ENCODE measurements around the gene ANKRD12. TPM values are rescaled to one million over a fixed set of nuclear protein-coding genes. Genes with fewer than 3 reads are reported as not detected.

The ANKRD12 gene
- total RNA-seq, 6 donors from 2014 or later = 32.8 to 80.7 (median 65.6) TPM

GRCh38 chr18:9096007-9096371 lies 40.6 kb upstream of the ANKRD12 start:
- Histone ChIP-seq H3K4me3 (no peak overlapping the region), H3K27ac (no peak overlapping the region), H3K9me3 (no peaks in the 10 kb centered on the region), H3K4me1 (peaks cover 0 to 19% (median 7%) of the 10 kb centered on the region in 4 donors), H3K27me3 (no peaks in the 10 kb centered on the region), H3K36me3 (no peaks in the 10 kb centered on the region)
- ATAC-seq (ENCODE audit: low FRiP score in 2 of 2) (no peak), DNase-seq (no peak)
- TF ChIP-seq EP300 (IDR thresholded peaks at IDR 0.05) (no peak), POLR2AphosphoS5 (IDR thresholded peaks at IDR 0.05) (no peak), CTCF (IDR thresholded peaks at IDR 0.05) (no peak), POLR2A (IDR thresholded peaks at IDR 0.05) (no peak)
- 73 to 75% methylated on average over 3 of the region's 3 CpGs for WGBS, 2 donors

- Histone ChIP-seq H3K27me3 (no peaks in the 10 kb centered on the region), H3K4me3 (no peak overlapping the region), H3K4me1 (peaks cover 4 to 26% (median 11%) of the 10 kb centered on the region in 4 donors), H3K9me3 (no peaks in the 10 kb centered on the region), H3K27ac (no peak overlapping the region), H3K36me3 (no peaks in the 10 kb centered on the region)
- ATAC-seq (ENCODE audit: low FRiP score in 2 of 2) = no peak
- WGBS, 2 donors = 67 to 74% methylated on average over 2 of the region's 2 CpGs
- DNase-seq = no peak
- no peak for TF ChIP-seq CTCF (IDR thresholded peaks at IDR 0.05)
- no peak for TF ChIP-seq POLR2AphosphoS5 (IDR thresholded peaks at IDR 0.05)
- TF ChIP-seq EP300 (IDR thresholded peaks at IDR 0.05) = no peak
- TF ChIP-seq POLR2A (IDR thresholded peaks at IDR 0.05) = no peak
Measured at GRCh38 chr18:9096685-9097084, 39.9 kb upstream of the ANKRD12 start.

- Histone ChIP-seq H3K36me3 (no peaks in the 10 kb centered on the region), H3K9me3 (no peaks in the 10 kb centered on the region), H3K27ac (no peak overlapping the region), H3K4me3 (no peak overlapping the region), H3K4me1 (peaks cover 4 to 25% (median 11%) of the 10 kb centered on the region in 4 donors), H3K27me3 (no peaks in the 10 kb centered on the region)
- TF ChIP-seq POLR2AphosphoS5 (IDR thresholded peaks at IDR 0.05) (no peak), POLR2A (IDR thresholded peaks at IDR 0.05) (no peak), CTCF (IDR thresholded peaks at IDR 0.05) (no peak), EP300 (IDR thresholded peaks at IDR 0.05) (no peak)
- no peak for ATAC-seq (ENCODE audit: low FRiP score in 2 of 2)
- DNase-seq = no peak
- 77 to 79% methylated on average over 2 of the region's 2 CpGs for WGBS, 2 donors
Measured at GRCh38 chr18:9097349-9097748, 39.2 kb upstream of the ANKRD12 start.

GRCh38 chr18:9100796-9101195 lies 35.8 kb upstream of the ANKRD12 start:
- DNase-seq = no peak
- H3K36me3 ChIP-seq = peaks cover 0 to 3% (median 0%) of the 10 kb centered on the region in 4 donors
- H3K27me3 ChIP-seq = no peaks in the 10 kb centered on the region
- no peak overlapping the region for H3K4me3 ChIP-seq
- peak overlapping the region in 1 of 4 donors; percentile 98 for H3K27ac ChIP-seq
- no peak for TF ChIP-seq CTCF (IDR thresholded peaks at IDR 0.05)
- no peak for ATAC-seq (ENCODE audit: low FRiP score in 2 of 2)
- WGBS, 2 donors = 99% methylated on average over 3 of the region's 3 CpGs
- H3K4me1 ChIP-seq = peaks cover 24 to 28% (median 25%) of the 10 kb centered on the region in 4 donors
- no peaks in the 10 kb centered on the region for H3K9me3 ChIP-seq

- DNase-seq (peak in 1 of 2 donors; percentile 40), ATAC-seq (ENCODE audit: low FRiP score in 2 of 2) (peak; percentile 68 to 79)
- peaks cover 0 to 3% (median 0%) of the 10 kb centered on the region in 4 donors for H3K36me3 ChIP-seq
- H3K27ac ChIP-seq = peak overlapping the region; percentile 94 to 98 (median 96)
- peak overlapping the region; percentile 53 to 70 (median 62) for H3K4me3 ChIP-seq
- H3K4me1 ChIP-seq = peaks cover 35 to 39% (median 35%) of the 10 kb centered on the region in 4 donors
- TF ChIP-seq POLR2A (IDR thresholded peaks at IDR 0.05) = no peak
- peak in 1 of 6 experiments; percentile 5 for TF ChIP-seq CTCF (IDR thresholded peaks at IDR 0.05)
- TF ChIP-seq EP300 (IDR thresholded peaks at IDR 0.05) = peak in 2 of 4 donors; percentile 60 to 61
- peak in 1 of 2 donors; percentile 53 for TF ChIP-seq POLR2AphosphoS5 (IDR thresholded peaks at IDR 0.05)
- WGBS, 2 donors = 0% methylated on average over 9 to 17 of the region's 17 CpGs
- no peaks in the 10 kb centered on the region for H3K9me3 ChIP-seq
- H3K27me3 ChIP-seq = no peaks in the 10 kb centered on the region
Measured at GRCh38 chr18:9101730-9102507, 34.7 kb upstream of the ANKRD12 start.

All from upper lobe of left lung (tissue), 6 donors.